GM13976 (cell line): ENCODE measurements around the gene MYL5.

Experiments used
- DNase-seq: peaks from one replicate; pipeline ENCODE4 v3.0.0; 2012; ENCODE audit warnings: low spot score
- in situ Hi-C: fragments of 300-500 bp; cut with MboI; formaldehyde crosslinking; loops from one replicate; pipeline ENCODE4 v1.12.0; 2022; ENCODE audit warnings: low sequenced_read_pairs, mixed read lengths, inconsistent platforms; ENCODE audit not compliant: unreplicated experiment
- TF ChIP-seq, protein P1 (sequence below): IDR thresholded peaks from 2 replicates; pipeline ENCODE4 v1.5.1; 2012; ENCODE audit warnings: borderline replicate concordance, mild to moderate bottlenecking; ENCODE audit not compliant: insufficient read depth; ENCODE audit errors: extremely low read depth, missing control alignments, control extremely low read depth

The MYL5 gene

DNA sequence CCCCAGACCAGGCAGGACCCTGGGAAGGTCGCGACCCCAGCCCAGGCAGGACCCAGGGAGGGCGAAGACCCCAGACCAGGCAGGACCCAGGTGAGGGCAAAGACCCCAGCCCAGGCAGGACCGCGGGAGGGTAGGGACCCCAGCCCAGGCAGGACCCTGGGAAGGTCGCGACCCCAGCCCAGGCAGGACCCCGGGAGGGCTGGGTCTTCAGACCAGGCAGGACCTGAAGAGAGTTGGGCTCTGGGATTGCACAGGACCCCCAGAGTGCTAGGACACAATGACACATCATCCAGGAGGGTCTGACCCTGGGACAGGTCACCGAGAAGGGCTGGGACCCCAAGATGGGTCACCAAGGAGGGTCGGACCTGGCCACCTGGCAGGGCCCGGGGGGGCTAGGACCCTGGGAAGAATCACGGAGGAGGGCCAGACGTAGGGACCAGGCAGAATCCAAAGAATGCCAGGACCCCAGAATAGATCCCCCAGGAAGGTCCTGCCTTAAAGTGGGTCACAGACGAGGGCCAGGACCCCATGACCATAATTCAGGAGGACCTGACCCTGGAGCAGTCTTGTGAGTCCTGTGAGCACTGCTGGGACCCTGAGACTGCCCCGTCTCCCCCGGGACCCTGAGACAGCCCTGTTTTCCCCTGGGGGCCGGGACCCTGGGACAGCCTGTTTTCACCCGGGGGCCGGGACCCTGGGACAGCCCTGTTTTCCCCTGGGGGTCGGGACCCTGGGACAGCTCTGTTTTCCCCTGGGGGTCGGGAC is 32.7 kb downstream of the MYL5 start:
- no peak for DNase-seq
- TF ChIP-seq, protein P1, sequence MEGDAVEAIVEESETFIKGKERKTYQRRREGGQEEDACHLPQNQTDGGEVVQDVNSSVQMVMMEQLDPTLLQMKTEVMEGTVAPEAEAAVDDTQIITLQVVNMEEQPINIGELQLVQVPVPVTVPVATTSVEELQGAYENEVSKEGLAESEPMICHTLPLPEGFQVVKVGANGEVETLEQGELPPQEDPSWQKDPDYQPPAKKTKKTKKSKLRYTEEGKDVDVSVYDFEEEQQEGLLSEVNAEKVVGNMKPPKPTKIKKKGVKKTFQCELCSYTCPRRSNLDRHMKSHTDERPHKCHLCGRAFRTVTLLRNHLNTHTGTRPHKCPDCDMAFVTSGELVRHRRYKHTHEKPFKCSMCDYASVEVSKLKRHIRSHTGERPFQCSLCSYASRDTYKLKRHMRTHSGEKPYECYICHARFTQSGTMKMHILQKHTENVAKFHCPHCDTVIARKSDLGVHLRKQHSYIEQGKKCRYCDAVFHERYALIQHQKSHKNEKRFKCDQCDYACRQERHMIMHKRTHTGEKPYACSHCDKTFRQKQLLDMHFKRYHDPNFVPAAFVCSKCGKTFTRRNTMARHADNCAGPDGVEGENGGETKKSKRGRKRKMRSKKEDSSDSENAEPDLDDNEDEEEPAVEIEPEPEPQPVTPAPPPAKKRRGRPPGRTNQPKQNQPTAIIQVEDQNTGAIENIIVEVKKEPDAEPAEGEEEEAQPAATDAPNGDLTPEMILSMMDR: no peak
- in situ Hi-C loops: no loop called here

DNA sequence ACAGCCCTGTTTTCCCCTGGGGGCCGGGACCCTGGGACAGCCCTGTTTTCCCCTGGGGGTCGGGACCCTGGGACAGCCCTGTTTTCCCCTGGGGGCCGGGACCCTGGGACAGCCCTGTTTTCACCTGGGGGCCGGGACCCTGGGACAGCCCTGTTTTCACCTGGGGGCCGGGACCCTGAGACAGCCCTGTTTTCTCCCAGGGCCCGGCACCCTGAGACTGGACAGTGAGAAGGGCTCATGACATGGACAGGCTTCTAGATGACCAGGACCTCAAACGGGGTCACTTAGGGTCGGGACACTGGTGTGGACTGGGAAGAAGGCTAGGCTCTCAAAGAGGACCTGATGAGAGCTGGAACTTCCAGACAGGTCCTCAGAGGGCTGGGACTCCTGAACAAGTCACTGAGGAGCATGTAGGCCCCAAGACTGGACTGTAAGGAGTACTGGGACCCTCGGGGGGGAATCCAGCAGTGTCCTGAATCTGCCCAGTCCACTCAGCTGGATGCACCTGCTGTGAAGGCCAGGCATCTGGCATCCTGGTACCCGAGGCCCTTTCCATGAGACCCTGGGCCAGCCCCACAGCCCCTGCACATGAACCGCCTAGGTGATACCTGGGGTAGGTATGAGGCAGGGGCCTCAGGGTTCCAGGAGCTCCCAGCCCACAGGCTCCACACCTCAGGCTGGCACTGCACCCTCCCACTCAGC is 33.7 kb downstream of the MYL5 start:
- TF ChIP-seq, protein P1: no peak

DNA sequence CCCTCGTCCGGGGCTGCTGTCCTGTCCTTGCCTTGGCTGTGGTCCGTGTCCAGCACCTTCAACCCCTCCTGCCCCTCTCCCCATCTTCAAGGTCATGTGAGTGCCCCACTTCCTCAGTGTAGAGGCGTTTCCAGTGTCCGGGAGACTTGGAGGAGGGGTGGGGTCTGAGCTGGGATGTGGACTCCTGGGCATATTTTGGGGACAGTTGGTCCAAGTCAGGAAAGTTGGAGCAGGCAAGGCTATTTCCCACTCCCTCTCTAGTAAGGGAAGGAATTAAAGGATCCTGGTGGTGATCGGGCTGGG is 34.2 kb downstream of the MYL5 start:
- no peak for DNase-seq
- TF ChIP-seq, protein P1: no peak
- in situ Hi-C loops: no loop called here

More for the DNA sequence above, 33.7 kb downstream of the MYL5 start:
- in situ Hi-C loops: no loop called here
- no peak for DNase-seq

DNA sequence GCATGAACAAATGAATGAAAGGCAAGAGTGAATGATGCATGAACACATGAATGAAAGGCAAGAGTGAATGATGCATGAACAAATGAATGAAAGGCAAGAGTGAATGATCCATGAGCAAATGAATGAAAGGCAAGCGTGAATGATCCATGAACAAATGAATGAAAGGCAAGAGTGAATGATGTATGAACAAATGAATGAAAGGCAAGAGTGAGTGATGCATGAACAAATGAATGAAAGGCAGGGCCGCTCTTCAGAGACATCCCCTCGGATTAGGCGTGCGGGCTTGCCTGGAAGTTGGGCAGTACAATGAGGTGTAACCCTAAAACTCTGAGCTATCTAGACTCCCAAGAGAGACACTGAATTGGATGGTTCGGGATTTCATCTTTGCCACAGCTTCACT is 35.0 kb downstream of the MYL5 start:
- in situ Hi-C loops: no loop called here
- TF ChIP-seq, protein P1: no peak
- DNase-seq: no peak

DNA sequence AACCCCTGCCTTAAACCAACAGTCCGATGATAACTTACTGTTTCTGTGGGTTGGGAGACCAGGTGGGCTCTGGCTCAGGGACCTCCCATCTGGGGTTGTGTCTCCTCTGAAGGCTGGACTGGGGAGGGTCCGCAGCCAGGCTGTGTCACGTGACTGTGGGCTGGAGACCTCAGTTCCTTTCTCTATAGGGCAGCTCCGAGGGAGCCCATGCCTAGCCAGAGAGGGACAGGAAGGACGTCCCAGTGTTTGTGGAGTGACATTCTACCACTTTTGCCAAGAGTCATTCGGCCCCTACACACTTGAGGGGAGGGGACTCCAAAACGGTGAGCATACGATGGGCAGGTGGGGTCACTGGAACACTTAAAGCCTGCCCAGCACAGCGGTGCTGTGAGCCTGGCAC is 35.8 kb downstream of the MYL5 start:
- in situ Hi-C loops: no loop called here
- no peak for DNase-seq
- TF ChIP-seq, protein P1: no peak

DNA sequence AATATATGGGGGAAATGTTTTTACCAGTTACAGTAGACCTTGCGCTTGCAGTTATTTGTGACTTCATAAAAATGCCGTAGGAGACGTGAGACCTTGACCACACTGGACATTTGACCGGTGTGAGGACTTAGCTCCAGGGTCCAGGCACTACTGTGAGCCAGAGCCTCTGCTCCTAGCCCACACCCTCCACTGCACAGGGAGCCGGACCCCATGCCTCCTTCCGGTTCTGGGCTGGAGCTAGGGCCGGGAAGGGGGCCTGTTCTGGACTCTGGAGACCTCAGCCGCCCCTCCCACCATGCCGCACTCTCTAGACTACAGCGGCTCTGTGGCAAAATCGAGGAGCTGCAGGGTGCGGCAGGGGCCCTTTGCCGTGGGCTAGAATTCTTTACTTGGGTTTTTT is 36.6 kb downstream of the MYL5 start:
- TF ChIP-seq, protein P1: no peak
- in situ Hi-C loops: no loop called here
- DNase-seq: no peak
